ENCODE data around the gene DDX42.
"Not testable (repeated sequence)": the region's sequence is repeated elsewhere in the genome, so short reads cannot be mapped to it uniquely, and the experiment has no call there.

Gene DDX42

GRCh38 chr17:63780507-63780906, 6.5 kb downstream of the DDX42 start:
- no peak for FAIRE-seq

- FAIRE-seq = no peak
These were observed 7.0 kb downstream of the DDX42 start for GRCh38 chr17:63780928-63781327.

GRCh38 chr17:63783522-63783921, 9.6 kb downstream of the DDX42 start:
- FAIRE-seq = no peak

- FAIRE-seq = no peak
These were observed 11.6 kb downstream of the DDX42 start for GRCh38 chr17:63785556-63785955.

GRCh38 chr17:63786117-63786516, 12.1 kb downstream of the DDX42 start:
- FAIRE-seq = no peak

- FAIRE-seq = no peak
These were observed 13.2 kb downstream of the DDX42 start for GRCh38 chr17:63786971-63787711.

- no peak for FAIRE-seq
These were observed 16.1 kb downstream of the DDX42 start for GRCh38 chr17:63790057-63790456.

- no peak for FAIRE-seq
These were observed 18.2 kb downstream of the DDX42 start for GRCh38 chr17:63792055-63792729.

GRCh38 chr17:63796375-63796774, 22.4 kb downstream of the DDX42 start:
- FAIRE-seq = not testable (repeated sequence)

- FAIRE-seq = no peak
These were observed 24.7 kb downstream of the DDX42 start for GRCh38 chr17:63798572-63799106.

- FAIRE-seq = no peak
These were observed 26.8 kb downstream of the DDX42 start for GRCh38 chr17:63800783-63801182.

GRCh38 chr17:63804328-63804727, 30.4 kb downstream of the DDX42 start:
- FAIRE-seq = no peak

GRCh38 chr17:63805591-63805990, 31.6 kb downstream of the DDX42 start:
- FAIRE-seq = no peak

- no peak for FAIRE-seq
These were observed 36.0 kb downstream of the DDX42 start for GRCh38 chr17:63809970-63810369.

GRCh38 chr17:63816123-63816522, 42.2 kb downstream of the DDX42 start:
- FAIRE-seq = no peak

GRCh38 chr17:63816669-63817068, 42.7 kb downstream of the DDX42 start:
- no peak for FAIRE-seq

GRCh38 chr17:63817736-63818385, 43.9 kb downstream of the DDX42 start:
- no peak for FAIRE-seq

- FAIRE-seq = no peak
These were observed 45.2 kb downstream of the DDX42 start for GRCh38 chr17:63819131-63819530.

GRCh38 chr17:63819585-63820537, 45.9 kb downstream of the DDX42 start:
- FAIRE-seq = no peak

GRCh38 chr17:63820963-63821561, 47.1 kb downstream of the DDX42 start:
- FAIRE-seq = no peak

GRCh38 chr17:63821804-63822203, 47.8 kb downstream of the DDX42 start:
- FAIRE-seq = no peak

- no peak for FAIRE-seq
These were observed 48.6 kb downstream of the DDX42 start for GRCh38 chr17:63822537-63822936.

All from endometrium (tissue), 2 donors.